Cardiac muscle cell (in vitro differentiated cells and primary cell): Measurements from ENCODE around the gene MME. TPM values are rescaled to one million over a fixed set of nuclear protein-coding genes. Genes with fewer than 3 reads are reported as not detected.
A peak's percentile ranks its signal among the peaks of the same experiment; 100 is the strongest.

Source experiments
- DNase-seq, 2 donors: peaks; one replicate each; pipeline versions ENCODE4 v3.0.0 to v3.0.0-alpha.2; 2010 to 2017; ENCODE audit warnings: low read depth in 1 of 2, low spot score in 1 of 2
- H3K27ac ChIP-seq: fragments of 200-600 bp; sonication (generic); 2 replicates; pipeline ENCODE4 v1.5.1; 2016
- H3K27me3 ChIP-seq: fragments of 200-600 bp; sonication (generic); 2 replicates; pipeline ENCODE4 v1.6.0; 2016; ENCODE audit warnings: control low read depth
- H3K36me3 ChIP-seq: fragments of 200-600 bp; sonication (generic); 2 replicates; pipeline ENCODE4 v1.5.1; 2016; ENCODE audit warnings: control low read depth
- H3K4me1 ChIP-seq: fragments of 200-600 bp; sonication (generic); 2 replicates; pipeline ENCODE4 v1.8.1; 2017; ENCODE audit warnings: low read depth, mild to moderate bottlenecking, mixed run types
- H3K4me3 ChIP-seq: fragments of 200-600 bp; sonication (generic); 2 replicates; pipeline ENCODE4 v1.5.1; 2016; ENCODE audit warnings: mild to moderate bottlenecking
- H3K9me3 ChIP-seq: fragments of 200-600 bp; sonication (generic); 2 replicates; pipeline ENCODE4 v1.5.1; 2017; ENCODE audit warnings: low read depth, mild to moderate bottlenecking, control low read depth
- CTCF ChIP-seq: IDR thresholded peaks from 2 replicates; pipeline ENCODE4 v1.5.1; 2012; ENCODE audit warnings: low read depth, mild to moderate bottlenecking, low read length
- polyA plus RNA-seq: library from polyadenylated mRNA; unstranded; fragments of >200 nt; fragmentation: Nextera tagmentation; extraction: Ambion mirVana; gene quantifications from 2 replicates; pipeline ENCODE4 v1.2.1, GENCODE V29; 2016
- total RNA-seq: library from RNA; depleted of rRNA; stranded (reverse); fragments of >200 nt; gene quantifications from 2 replicates; pipeline ENCODE4 v1.2.3, GENCODE V29; 2016

The MME gene
- total and polyA plus RNA-seq, 2 experiments from 2014 or later: 1.0 to 2.4 TPM

DNA sequence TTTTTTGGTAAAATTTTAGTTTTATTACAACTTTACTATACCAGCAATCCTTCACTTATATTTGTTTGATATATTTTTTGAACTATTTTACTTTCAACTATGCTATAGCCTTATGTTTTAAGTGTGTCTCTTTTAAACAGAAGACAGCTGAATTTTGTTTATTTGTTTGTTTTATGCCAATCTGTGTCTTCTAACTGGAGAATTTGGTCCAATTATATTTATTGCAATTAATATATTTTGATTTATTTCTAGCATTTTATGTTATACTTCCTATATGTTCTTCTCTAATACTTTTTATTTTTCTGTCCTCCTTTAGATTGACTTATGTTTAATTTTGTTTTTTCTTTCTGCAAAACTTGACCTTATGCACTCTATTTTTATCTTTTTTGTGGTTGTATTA lies 4.9 kb upstream of the MME start:
- peaks cover 22% of the 10 kb centered on the region for H3K27me3 ChIP-seq
- no peak overlapping the region for H3K27ac ChIP-seq
- no peaks in the 10 kb centered on the region for H3K36me3 ChIP-seq
- TF ChIP-seq CTCF: no peak
- H3K4me3 ChIP-seq: no peak overlapping the region
- peaks cover 4% of the 10 kb centered on the region for H3K4me1 ChIP-seq
- H3K9me3 ChIP-seq: no peaks in the 10 kb centered on the region
- DNase-seq: no peak

- Histone ChIP-seq H3K27ac (no peak overlapping the region), H3K4me3 (no peak overlapping the region), H3K36me3 (no peaks in the 10 kb centered on the region), H3K4me1 (peaks cover 4% of the 10 kb centered on the region), H3K9me3 (no peaks in the 10 kb centered on the region), H3K27me3 (peaks cover 39% of the 10 kb centered on the region)
- no peak for TF ChIP-seq CTCF
- DNase-seq: no peak
Observed at GRCh38 chr3:155076888-155077287, 3.2 kb upstream of the MME start.

DNA sequence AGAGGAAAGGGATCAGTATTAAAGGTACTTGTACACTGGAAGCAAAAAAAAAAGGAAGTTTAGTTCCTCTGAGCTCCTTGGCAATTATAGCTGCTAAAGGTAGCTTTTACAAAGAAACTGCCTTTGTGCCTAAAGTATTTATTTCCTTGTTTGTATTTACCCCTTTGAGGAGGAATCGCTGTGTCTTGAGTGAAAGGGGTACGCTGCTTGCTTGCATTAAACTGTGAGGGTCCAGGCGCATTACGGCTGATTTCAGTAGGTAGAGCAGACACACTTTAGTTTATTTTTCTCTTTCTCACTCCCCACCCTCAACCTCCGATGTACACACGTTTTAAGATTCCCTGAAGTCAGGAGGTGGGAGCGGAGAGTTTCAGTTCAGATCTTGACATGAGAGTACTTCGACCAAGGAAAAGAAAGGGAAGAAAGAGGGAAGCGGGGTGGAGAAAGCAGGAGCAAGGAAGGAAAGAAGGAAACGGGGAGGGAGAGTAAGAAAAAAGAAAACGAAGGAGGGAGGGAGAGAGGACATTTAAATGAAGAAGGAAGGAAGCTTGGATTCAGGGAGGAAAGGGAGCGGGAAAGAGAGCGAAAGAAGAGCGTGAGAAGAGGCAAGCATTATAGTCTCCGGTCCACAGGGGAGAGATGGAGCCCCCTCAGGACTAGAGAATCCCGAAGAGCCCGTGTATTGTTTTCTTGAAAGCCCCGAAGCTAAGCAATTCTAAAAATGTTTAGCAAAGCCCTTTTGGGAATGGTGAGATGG lies 1.2 kb upstream of the MME start:
- DNase-seq: peak in 1 of 2 donors; percentile 36
- Histone ChIP-seq H3K27me3 (peaks cover 43% of the 10 kb centered on the region), H3K4me1 (peaks cover 4% of the 10 kb centered on the region), H3K36me3 (no peaks in the 10 kb centered on the region), H3K9me3 (no peaks in the 10 kb centered on the region), H3K27ac (no peak overlapping the region), H3K4me3 (peak overlapping the region; percentile 57)
- no peak for TF ChIP-seq CTCF

DNA sequence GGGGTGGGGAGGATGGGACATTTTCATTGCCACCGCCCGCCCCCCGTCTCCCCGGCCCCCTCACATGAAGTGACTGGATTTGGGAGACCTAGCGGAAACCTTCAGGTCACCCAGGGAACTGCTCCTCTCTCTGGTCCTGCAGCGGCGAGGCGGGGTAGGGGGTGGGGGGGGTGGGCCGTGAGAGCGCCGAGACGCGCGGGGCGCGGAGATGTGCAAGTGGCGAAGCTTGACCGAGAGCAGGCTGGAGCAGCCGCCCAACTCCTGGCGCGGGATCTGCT lies 712 bp upstream of the MME start:
- DNase-seq: no peak
- peaks cover 4% of the 10 kb centered on the region for H3K4me1 ChIP-seq
- peak overlapping the region; percentile 57 for H3K4me3 ChIP-seq
- no peaks in the 10 kb centered on the region for H3K9me3 ChIP-seq
- no peak for TF ChIP-seq CTCF
- peaks cover 43% of the 10 kb centered on the region for H3K27me3 ChIP-seq
- no peaks in the 10 kb centered on the region for H3K36me3 ChIP-seq
- no peak overlapping the region for H3K27ac ChIP-seq

DNA sequence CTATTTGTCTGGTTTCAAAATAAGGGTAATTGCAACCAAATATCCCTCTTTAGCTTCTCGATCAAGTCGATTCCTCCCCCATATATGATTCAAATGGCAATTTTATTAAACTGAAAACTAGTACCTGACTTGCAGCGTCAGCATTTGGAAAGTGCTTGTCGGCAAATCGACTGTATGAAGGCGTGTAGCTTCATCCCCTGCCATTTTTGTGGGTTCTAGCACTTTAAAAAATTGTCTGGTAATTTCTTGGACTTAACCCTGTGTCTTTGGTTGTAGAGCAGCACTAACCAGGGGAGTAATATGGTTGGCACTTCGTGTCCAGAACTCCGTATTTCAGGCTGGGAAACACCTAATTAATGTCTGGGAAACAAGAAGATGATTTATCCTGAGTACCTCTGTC lies 573 bp downstream of the MME start:
- H3K36me3 ChIP-seq: no peaks in the 10 kb centered on the region
- peak overlapping the region; percentile 57 for H3K4me3 ChIP-seq
- peaks cover 4% of the 10 kb centered on the region for H3K4me1 ChIP-seq
- no peak overlapping the region for H3K27ac ChIP-seq
- DNase-seq: no peak
- TF ChIP-seq CTCF: no peak
- no peaks in the 10 kb centered on the region for H3K9me3 ChIP-seq
- H3K27me3 ChIP-seq: peaks cover 43% of the 10 kb centered on the region
